Measurements from ENCODE around the gene LBHD2.

GRCh38 chr14:103135333-103136260 is 51.6 kb downstream of the LBHD2 start:
- TF ChIP-seq CTCF (IDR thresholded peaks at IDR 0.05; ENCODE audit: insufficient read depth, low read length, poor library complexity, severe bottlenecking): no peak
- TF ChIP-seq EZH2phosphoT487 (conservative IDR thresholded peaks at IDR 0.05; ENCODE audit: low read length): no peak
